Tibial nerve (tissue), 4 donors: ENCODE results near the gene TMEM43. TPM values are rescaled to one million over a fixed set of nuclear protein-coding genes. Genes with fewer than 3 reads are reported as not detected.

Experiments
- DNase-seq, 2 donors: peaks; one replicate each; pipeline ENCODE4 v3.0.0-alpha.2; 2019; ENCODE audit warnings: low spot score in 2 of 2
- H3K27ac ChIP-seq, 4 donors: fragments of 200-600 bp; sonication (generic) in 3 of 4; one replicate each; pipeline ENCODE4 v1.5.1; 2017 to 2019; ENCODE audit warnings: mild to moderate bottlenecking in 1 of 4
- H3K27me3 ChIP-seq, 2 donors: fragments of 200-600 bp; sonication (generic) in 1 of 2; one replicate each; pipeline versions ENCODE4 v1.5.1 to v1.6.0; 2017 to 2019
- H3K36me3 ChIP-seq, 3 donors: fragments of 200-600 bp; sonication (generic); one replicate each; pipeline ENCODE4 v1.5.1; 2018 to 2019
- H3K4me1 ChIP-seq, 4 donors: fragments of 200-600 bp; sonication (generic) in 3 of 4; one replicate each; pipeline ENCODE4 v1.5.1; 2017 to 2019
- H3K4me3 ChIP-seq, 4 donors: fragments of 200-600 bp; sonication (generic) in 3 of 4; one replicate each; pipeline ENCODE4 v1.5.1; 2017 to 2019; ENCODE audit warnings: mild to moderate bottlenecking in 1 of 4, moderate library complexity in 1 of 4
- H3K9me3 ChIP-seq, 4 donors: fragments of 200-600 bp; sonication (generic) in 3 of 4; one replicate each; pipeline ENCODE4 v1.5.1; 2017 to 2019
- CTCF ChIP-seq, 5 experiments: fragments of 200-600 bp in 3 of 5; fragments of 450-650 bp in 2 of 5; sonication (generic) in 3 of 5; IDR thresholded peaks; one replicate each; pipeline ENCODE4 v1.5.1; 2016 to 2019; ENCODE audit warnings: antibody characterized with exemption in 5 of 5, mild to moderate bottlenecking in 3 of 5, moderate library complexity in 2 of 5
- EP300 ChIP-seq, 2 donors: sonication (generic); formaldehyde crosslinking; IDR thresholded peaks; one replicate each; pipeline ENCODE4 v1.6.1; 2017; ENCODE audit warnings: antibody characterized with exemption in 2 of 2, mild to moderate bottlenecking in 1 of 2
- POLR2A ChIP-seq, 2 donors: fragments of 450-650 bp; IDR thresholded peaks; one replicate each; pipeline ENCODE4 v1.6.1; 2017; ENCODE audit warnings: antibody characterized with exemption in 2 of 2, mild to moderate bottlenecking in 2 of 2, moderate library complexity in 2 of 2
- WGBS, 2 donors: methylation state at CpG; one replicate each; pipeline ENCODE4 v1.1.5; 2018; 5-methylcytosine and 5-hydroxymethylcytosine counted together
- total RNA-seq, 4 donors: library from RNA; depleted of rRNA; stranded (reverse); fragments of >200 nt; gene quantifications; one replicate each; pipeline ENCODE4 v1.1.0, GENCODE V29; 2016

The TMEM43 gene
- total RNA-seq, 4 donors from 2014 or later, result 99.9 to 130 (median 120) TPM

GRCh38 chr3:14126887-14127505 is 2.1 kb downstream of the TMEM43 start:
- H3K27ac ChIP-seq, result peak overlapping the region; percentile 54 to 98 (median 92)
- no peak for DNase-seq
- H3K27me3 ChIP-seq, result no peaks in the 10 kb centered on the region
- peaks cover 0 to 49% (median 1%) of the 10 kb centered on the region in 3 donors for H3K36me3 ChIP-seq
- no peak for TF ChIP-seq EP300 (IDR thresholded peaks at IDR 0.05)
- H3K4me3 ChIP-seq, result peak overlapping the region in 1 of 4 donors; percentile 95
- no peaks in the 10 kb centered on the region for H3K9me3 ChIP-seq
- 78% methylated on average over 5 of the region's 5 CpGs for WGBS, 2 donors
- H3K4me1 ChIP-seq, result peaks cover 3 to 46% (median 27%) of the 10 kb centered on the region in 4 donors

- Histone ChIP-seq H3K9me3 (no peaks in the 10 kb centered on the region), H3K27ac (peak overlapping the region in 2 of 4 donors; percentile 36 to 90), H3K4me1 (peaks cover 3 to 41% (median 27%) of the 10 kb centered on the region in 4 donors), H3K4me3 (no peak overlapping the region), H3K36me3 (peaks cover 2 to 50% (median 8%) of the 10 kb centered on the region in 3 donors), H3K27me3 (no peaks in the 10 kb centered on the region)
- DNase-seq, result no peak
- TF ChIP-seq CTCF (IDR thresholded peaks at IDR 0.05) (no peak), EP300 (IDR thresholded peaks at IDR 0.05) (no peak), POLR2A (IDR thresholded peaks at IDR 0.05) (no peak)
- WGBS, 2 donors, result 88 to 89% methylated on average over 12 of the region's 12 CpGs
Measured at GRCh38 chr3:14127516-14128161, 2.8 kb downstream of the TMEM43 start.

GRCh38 chr3:14128724-14129123 is 3.9 kb downstream of the TMEM43 start:
- no peaks in the 10 kb centered on the region for H3K27me3 ChIP-seq
- peaks cover 7 to 61% (median 17%) of the 10 kb centered on the region in 3 donors for H3K36me3 ChIP-seq
- no peak for DNase-seq
- H3K4me3 ChIP-seq, result no peak overlapping the region
- H3K27ac ChIP-seq, result no peak overlapping the region
- WGBS, 2 donors, result 94 to 95% methylated on average over 5 of the region's 5 CpGs
- peaks cover 3 to 30% (median 22%) of the 10 kb centered on the region in 4 donors for H3K4me1 ChIP-seq
- H3K9me3 ChIP-seq, result no peaks in the 10 kb centered on the region
- no peak for TF ChIP-seq EP300 (IDR thresholded peaks at IDR 0.05)

GRCh38 chr3:14129296-14129695 is 4.4 kb downstream of the TMEM43 start:
- Histone ChIP-seq H3K4me1 (peaks cover 3 to 27% (median 19%) of the 10 kb centered on the region in 4 donors), H3K27ac (no peak overlapping the region), H3K4me3 (no peak overlapping the region), H3K9me3 (no peaks in the 10 kb centered on the region), H3K36me3 (peaks cover 7 to 67% (median 21%) of the 10 kb centered on the region in 3 donors), H3K27me3 (no peaks in the 10 kb centered on the region)
- no peak for DNase-seq
- no peak for TF ChIP-seq POLR2A (IDR thresholded peaks at IDR 0.05)
- TF ChIP-seq EP300 (IDR thresholded peaks at IDR 0.05), result no peak
- no peak for TF ChIP-seq CTCF (IDR thresholded peaks at IDR 0.05)
- WGBS, 2 donors, result 95 to 97% methylated on average over 6 of the region's 6 CpGs

- H3K27ac ChIP-seq, result no peak overlapping the region
- WGBS, 2 donors, result 97 to 100% methylated on average over 4 of the region's 4 CpGs
- peaks cover 3 to 27% (median 19%) of the 10 kb centered on the region in 4 donors for H3K4me1 ChIP-seq
- H3K4me3 ChIP-seq, result no peak overlapping the region
- no peak for TF ChIP-seq CTCF (IDR thresholded peaks at IDR 0.05)
- no peak for TF ChIP-seq POLR2A (IDR thresholded peaks at IDR 0.05)
- TF ChIP-seq EP300 (IDR thresholded peaks at IDR 0.05), result no peak
- H3K9me3 ChIP-seq, result no peaks in the 10 kb centered on the region
- DNase-seq, result no peak
- no peaks in the 10 kb centered on the region for H3K27me3 ChIP-seq
- peaks cover 7 to 76% (median 30%) of the 10 kb centered on the region in 3 donors for H3K36me3 ChIP-seq
Measured at GRCh38 chr3:14130230-14130629, 5.4 kb downstream of the TMEM43 start.

GRCh38 chr3:14130707-14131106 is 5.9 kb downstream of the TMEM43 start:
- H3K27me3 ChIP-seq, result no peaks in the 10 kb centered on the region
- peaks cover 7 to 81% (median 34%) of the 10 kb centered on the region in 3 donors for H3K36me3 ChIP-seq
- H3K27ac ChIP-seq, result no peak overlapping the region
- H3K4me3 ChIP-seq, result no peak overlapping the region
- peaks cover 3 to 25% (median 18%) of the 10 kb centered on the region in 4 donors for H3K4me1 ChIP-seq
- no peak for TF ChIP-seq EP300 (IDR thresholded peaks at IDR 0.05)
- no peak for TF ChIP-seq CTCF (IDR thresholded peaks at IDR 0.05)
- no peak for TF ChIP-seq POLR2A (IDR thresholded peaks at IDR 0.05)
- 93 to 95% methylated on average over 12 of the region's 12 CpGs for WGBS, 2 donors
- H3K9me3 ChIP-seq, result no peaks in the 10 kb centered on the region
- DNase-seq, result no peak
